Stimulated activated CD8-positive, alpha-beta memory T cell treated with anti-CD3 and anti-CD28 coated beads, Interleukin-15, amount 100 ng/mL, for 24 hours (primary cell): ENCODE results near the gene SCAND1.

Experiments used
- DNase-seq: peaks from one replicate; pipeline ENCODE4 v3.0.0-alpha.2; 2020; ENCODE audit warnings: low read depth

SCAND1 gene

DNA sequence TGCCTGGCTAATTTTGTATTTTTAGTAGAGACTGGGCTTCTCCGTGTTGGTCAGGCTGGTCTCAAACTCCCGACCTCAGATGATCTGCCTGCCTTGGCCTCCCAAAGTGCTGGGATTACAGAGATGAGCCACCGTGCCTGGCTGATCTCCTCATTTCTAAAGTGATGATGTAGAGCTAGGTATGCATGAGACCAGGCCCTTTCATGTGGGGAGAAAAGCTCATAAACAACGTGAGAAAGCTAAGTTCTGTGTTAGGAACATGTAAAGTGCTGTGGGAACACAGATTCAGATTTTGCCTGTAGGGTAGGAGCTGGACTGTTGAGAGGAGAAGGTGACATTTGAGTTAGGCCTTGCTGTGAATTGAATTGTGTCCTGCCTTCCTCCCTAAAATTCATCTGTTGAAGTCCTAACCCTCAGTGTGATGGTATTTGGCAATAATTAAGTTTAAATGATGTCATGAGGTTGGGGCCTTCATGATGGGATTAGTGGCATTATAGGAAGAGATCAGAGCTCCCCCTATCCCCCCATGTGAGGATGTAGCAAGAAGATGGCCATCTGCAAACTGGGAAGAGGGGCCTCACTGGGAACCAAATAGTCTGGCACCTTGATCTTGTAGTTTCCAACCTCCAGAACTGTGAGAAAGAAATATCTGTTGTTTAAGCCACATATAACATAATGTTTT, 49.2 kb downstream of the SCAND1 start:
- no peak for DNase-seq

GRCh38 chr20:35903843-35904242, 50.5 kb downstream of the SCAND1 start:
- no peak for DNase-seq
